GM19240 (cell line): Measurements from ENCODE around the gene ADCY4.

ENCODE experiments used
- DNase-seq: peaks from one replicate; pipeline ENCODE4 v3.0.0; 2011; ENCODE audit warnings: low spot score; ENCODE audit not compliant: insufficient read length

Gene ADCY4

DNA sequence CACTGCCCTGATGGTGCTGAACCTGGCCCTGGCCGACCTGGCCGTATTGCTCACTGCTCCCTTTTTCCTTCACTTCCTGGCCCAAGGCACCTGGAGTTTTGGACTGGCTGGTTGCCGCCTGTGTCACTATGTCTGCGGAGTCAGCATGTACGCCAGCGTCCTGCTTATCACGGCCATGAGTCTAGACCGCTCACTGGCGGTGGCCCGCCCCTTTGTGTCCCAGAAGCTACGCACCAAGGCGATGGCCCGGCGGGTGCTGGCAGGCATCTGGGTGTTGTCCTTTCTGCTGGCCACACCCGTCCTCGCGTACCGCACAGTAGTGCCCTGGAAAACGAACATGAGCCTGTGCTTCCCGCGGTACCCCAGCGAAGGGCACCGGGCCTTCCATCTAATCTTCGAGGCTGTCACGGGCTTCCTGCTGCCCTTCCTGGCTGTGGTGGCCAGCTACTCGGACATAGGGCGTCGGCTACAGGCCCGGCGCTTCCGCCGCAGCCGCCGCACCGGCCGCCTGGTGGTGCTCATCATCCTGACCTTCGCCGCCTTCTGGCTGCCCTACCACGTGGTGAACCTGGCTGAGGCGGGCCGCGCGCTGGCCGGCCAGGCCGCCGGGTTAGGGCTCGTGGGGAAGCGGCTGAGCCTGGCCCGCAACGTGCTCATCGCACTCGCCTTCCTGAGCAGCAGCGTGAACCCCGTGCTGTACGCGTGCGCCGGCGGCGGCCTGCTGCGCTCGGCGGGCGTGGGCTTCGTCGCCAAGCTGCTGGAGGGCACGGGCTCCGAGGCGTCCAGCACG lies 18.9 kb downstream of the ADCY4 start:
- DNase-seq = no peak

DNA sequence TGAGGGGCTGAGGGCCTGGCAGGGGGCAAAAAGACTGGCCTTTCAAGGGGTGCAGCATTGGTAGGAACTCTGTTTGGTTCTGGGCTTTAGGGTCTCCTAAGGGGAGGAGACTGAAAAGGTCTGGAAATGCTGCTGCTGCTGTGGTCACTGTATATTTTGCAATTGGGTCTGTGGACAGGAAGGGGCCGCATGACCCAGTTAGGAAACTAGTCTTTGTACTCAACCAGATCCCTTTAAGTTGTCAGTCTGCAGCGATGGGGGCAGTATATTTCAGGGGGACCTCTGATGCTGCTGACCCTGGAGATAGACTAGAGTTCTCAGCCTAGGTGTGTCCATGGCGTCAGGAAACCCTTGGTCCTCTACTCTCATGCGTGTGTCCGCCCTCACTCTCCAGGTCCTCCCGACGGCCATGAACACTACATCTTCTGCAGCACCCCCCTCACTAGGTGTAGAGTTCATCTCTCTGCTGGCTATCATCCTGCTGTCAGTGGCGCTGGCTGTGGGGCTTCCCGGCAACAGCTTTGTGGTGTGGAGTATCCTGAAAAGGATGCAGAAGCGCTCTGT lies 19.5 kb downstream of the ADCY4 start:
- DNase-seq = no peak

DNA sequence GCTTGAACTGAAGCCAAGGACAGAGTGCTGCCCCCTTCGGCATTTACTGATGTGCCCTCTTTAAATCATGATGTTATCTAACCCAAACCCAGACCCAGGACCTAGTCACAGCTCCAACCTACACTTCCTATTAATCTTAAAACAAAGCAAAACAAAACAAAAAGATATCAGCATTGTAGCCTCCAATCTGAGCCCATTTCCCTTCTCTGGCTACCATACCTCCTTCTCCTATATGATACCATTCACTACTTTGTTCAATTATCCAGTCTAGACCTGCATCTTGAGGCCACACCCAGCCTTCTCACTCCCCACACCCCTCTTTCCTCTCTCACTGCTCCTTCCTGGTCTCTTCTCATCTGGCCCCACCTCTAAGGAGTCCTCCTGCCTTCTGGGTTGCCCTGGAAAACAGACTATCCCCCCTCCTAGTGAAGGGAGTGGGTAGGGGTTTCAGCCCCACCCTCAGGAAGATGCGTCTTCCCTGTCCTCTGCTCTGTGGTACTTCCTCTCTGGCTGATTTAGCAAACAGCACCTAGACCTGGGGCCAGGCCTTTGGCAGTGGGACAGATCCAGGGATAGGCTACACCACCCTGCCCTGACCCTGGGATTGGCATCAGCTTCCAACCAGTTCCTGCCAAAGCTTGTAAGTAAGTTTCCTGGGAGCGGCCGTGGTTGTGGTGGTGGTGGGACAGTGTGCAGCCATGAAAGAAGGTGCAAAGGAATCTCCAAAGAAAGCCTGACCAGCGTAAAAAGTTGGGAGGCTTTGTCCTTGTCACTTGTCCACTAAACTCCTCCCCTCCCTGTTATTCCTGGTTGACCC lies 20.3 kb downstream of the ADCY4 start:
- DNase-seq = no peak

GRCh38 chr14:24313913-24314312 lies 21.0 kb downstream of the ADCY4 start:
- no peak for DNase-seq

DNA sequence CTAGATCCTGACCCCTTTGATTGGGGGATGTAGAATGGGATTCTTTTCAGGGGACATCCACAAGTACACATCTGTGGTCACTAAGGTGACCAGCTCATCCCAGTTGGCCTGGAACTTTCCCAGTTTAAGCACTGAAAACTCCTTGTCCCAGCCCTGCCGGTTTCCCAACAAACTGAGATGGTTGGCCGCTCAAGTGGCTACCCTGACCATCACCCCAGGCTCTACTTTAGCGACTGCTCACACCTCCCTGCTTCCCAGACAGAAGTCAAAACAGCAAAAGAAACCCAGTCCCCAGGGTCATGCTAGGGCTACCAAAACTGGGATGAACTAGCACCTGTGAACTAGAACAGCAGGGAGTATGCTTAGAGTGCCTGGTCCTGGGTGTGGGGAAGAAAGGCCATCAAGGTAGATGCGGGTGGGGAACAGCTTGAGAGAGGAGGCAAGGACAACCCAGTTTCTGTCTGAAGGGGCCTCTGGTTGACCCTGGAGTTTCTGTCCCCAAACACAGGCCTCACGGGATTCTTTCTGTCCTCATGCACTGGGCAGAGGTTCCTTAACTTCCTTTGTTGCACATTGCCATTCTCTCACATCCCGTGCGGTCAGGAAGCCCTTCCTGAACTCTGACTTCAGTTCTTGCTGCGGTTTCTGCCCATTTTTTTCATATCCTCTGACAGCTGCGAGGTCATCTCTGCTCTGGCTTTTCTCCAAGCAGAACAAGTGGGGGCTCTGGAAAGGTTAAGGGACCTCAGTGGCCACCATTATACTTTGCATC lies 21.9 kb downstream of the ADCY4 start:
- DNase-seq = peak; percentile 46

DNA sequence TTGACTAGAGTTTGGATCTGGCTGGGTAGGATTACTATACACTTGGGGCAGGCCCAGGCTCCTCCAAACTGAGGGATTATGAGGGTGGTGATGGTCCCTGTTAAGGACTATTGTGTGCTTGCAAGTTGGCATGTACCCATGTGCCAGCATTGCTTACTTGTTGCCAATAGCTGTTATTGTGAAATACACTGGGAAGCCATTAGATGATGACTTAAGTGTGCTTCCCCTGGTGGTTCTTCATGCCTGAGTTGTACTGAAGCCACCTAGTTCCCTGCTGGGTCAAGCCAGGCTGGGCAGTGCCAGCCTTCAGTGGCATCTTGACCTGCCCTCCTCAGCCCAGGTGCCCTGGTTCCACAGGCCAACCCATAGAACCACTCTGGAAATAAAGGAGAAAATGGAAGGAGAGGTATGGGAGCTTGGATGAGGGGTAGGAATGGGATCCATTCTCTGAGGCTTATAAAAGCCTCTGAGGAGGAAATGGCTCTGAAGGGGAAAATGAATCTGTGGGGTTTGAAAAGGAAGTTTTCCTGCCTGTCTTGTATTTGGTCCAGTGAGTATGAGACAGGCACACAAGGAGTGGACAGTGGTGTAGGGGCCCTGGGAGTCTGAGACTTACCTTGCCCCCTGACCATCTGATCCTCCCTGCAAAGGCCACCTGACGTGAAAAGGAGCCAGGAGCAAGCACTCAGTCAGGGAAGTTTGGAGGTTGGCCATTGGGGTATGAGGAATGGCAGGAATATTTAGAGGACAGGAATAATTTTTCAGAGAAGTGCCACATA lies 22.8 kb downstream of the ADCY4 start:
- DNase-seq = no peak

DNA sequence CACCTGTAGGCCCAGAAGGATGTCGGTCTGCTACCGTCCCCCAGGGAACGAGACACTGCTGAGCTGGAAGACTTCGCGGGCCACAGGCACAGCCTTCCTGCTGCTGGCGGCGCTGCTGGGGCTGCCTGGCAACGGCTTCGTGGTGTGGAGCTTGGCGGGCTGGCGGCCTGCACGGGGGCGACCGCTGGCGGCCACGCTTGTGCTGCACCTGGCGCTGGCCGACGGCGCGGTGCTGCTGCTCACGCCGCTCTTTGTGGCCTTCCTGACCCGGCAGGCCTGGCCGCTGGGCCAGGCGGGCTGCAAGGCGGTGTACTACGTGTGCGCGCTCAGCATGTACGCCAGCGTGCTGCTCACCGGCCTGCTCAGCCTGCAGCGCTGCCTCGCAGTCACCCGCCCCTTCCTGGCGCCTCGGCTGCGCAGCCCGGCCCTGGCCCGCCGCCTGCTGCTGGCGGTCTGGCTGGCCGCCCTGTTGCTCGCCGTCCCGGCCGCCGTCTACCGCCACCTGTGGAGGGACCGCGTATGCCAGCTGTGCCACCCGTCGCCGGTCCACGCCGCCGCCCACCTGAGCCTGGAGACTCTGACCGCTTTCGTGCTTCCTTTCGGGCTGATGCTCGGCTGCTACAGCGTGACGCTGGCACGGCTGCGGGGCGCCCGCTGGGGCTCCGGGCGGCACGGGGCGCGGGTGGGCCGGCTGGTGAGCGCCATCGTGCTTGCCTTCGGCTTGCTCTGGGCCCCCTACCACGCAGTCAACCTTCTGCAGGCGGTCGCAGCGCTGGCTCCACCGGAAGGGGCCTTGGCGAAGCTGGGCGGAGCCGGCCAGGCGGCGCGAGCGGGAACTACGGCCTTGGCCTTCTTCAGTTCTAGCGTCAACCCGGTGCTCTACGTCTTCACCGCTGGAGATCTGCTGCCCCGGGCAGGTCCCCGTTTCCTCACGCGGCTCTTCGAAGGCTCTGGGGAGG lies 23.9 kb downstream of the ADCY4 start, which contains the start of gene LTB4R:
LTB4R (plus strand) TSS at position 857 of the 959 bp plus-strand sequence. CDS start 4,150 bp downstream, outside the sequence.
- DNase-seq = peak; percentile 55

- DNase-seq = no peak
These were observed 24.6 kb downstream of the ADCY4 start for GRCh38 chr14:24310265-24310645.

DNA sequence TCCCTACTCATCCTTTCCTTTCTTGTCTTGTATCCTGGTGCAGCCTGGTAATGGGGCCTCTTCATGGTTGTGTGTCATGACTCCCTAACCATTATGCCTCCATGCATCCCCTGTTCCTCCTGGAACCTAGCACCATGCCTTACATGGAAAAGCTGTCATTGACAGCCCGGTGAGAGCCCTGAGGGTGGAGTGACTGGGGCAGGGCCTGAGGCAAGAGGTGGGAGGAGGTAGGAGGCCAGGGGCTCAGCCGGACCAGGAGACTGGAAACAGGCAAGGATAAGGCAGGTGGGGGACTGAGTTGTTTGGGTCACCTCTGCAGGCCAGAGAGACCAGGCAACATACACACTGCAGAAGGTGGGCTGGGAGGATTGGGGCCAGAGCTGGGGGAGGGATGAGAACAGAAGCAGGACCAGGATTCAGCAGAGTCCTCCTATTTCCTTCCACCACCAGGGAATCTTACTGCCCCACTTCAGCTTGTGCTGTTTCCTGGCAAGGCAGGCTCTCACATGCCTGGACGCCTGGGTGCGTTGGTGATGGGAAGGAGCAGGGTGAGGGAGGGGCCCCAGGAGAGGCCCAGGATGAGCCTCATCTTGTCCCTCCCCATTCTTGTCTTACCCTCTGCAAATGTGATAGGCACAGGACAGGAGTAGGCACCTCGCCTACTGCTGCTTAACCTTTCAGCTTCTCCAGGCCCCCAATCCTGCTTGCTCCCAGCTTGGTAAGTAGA lies 25.2 kb downstream of the ADCY4 start, which contains the start of gene LTB4R2:
LTB4R2 (plus strand) TSS at position 603 of the 727 bp plus-strand sequence. CDS start 525 bp downstream, outside the sequence.
- no peak for DNase-seq

GRCh38 chr14:24308342-24309124 lies 26.3 kb downstream of the ADCY4 start:
- DNase-seq = no peak

DNA sequence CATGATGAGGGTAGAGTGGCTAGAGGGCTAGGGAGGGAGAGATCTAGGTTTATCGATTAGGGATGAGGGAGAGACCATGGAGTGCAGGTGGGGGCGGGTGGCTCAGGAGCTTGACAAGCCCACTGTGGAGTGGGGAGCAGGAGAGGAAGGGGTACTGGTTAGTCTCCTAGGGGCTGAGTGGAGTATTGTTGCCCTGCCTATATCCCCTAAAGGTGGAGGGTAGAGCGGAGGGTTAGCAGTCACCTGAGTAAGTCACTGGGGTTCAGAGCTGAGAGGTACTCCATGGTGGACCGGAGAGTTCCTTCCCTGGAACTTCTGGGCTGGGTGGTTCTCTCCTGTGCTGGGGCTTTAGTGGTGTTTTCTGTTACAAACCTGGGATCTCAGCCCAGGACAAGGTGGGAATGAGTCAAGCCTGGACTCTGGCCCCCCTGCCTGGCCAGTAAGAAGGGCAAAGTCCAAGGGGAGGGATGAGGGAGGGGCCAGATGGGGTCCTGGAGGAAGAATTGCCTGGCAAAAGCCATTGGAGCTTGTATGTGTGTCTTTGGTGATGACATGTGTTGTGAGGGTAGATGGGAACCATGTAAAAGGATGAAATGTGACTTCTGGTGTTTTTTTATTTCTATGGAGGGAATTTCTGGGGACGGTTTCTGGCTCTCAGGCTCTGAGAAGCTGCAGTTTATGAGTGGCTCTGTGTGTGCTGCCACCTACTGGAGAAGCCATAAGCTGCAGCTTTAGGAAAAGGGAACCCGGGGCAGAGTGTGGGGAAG lies 27.1 kb downstream of the ADCY4 start, which contains the start of gene CIDEB:
CIDEB (minus strand) TSS at position 403 of the 767 bp plus-strand sequence; CDS start at position 284, 119 bp downstream.
- peak; percentile 65 for DNase-seq

- DNase-seq = no peak
These were observed 27.7 kb downstream of the ADCY4 start for GRCh38 chr14:24307156-24307574.

GRCh38 chr14:24304019-24304387 lies 30.9 kb downstream of the ADCY4 start:
- no peak for DNase-seq

DNA sequence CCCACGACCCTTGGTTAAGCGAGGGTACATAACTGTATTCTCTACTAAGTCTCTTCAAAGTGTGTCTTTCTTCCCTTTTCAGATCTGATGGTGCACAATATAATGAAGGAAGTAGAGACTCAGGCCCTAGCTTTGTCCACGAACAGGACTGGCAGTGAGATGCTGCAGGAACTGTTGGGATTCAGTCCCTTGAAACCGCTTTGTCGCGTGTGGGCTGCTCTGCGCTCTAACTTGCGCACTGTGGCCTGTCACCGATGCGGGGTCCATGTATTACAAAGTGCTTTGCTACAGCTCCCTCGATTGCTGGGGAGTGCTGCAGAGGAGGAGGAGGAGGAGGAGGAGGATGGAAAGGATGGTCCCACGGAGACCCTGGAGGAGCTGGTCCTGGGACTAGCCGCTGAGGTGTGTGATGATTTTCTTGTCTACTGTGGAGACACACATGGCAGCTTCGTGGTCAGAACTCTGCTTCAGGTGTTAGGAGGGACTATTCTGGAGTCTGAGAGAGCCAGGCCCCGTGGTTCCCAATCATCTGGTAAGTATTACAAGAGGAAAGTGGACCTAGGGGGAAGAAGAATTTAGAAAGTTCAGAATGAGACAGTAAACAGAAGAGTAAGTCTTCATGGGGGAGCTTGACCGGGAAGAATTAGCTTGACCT lies 34.4 kb downstream of the ADCY4 start:
- no peak for DNase-seq

DNA sequence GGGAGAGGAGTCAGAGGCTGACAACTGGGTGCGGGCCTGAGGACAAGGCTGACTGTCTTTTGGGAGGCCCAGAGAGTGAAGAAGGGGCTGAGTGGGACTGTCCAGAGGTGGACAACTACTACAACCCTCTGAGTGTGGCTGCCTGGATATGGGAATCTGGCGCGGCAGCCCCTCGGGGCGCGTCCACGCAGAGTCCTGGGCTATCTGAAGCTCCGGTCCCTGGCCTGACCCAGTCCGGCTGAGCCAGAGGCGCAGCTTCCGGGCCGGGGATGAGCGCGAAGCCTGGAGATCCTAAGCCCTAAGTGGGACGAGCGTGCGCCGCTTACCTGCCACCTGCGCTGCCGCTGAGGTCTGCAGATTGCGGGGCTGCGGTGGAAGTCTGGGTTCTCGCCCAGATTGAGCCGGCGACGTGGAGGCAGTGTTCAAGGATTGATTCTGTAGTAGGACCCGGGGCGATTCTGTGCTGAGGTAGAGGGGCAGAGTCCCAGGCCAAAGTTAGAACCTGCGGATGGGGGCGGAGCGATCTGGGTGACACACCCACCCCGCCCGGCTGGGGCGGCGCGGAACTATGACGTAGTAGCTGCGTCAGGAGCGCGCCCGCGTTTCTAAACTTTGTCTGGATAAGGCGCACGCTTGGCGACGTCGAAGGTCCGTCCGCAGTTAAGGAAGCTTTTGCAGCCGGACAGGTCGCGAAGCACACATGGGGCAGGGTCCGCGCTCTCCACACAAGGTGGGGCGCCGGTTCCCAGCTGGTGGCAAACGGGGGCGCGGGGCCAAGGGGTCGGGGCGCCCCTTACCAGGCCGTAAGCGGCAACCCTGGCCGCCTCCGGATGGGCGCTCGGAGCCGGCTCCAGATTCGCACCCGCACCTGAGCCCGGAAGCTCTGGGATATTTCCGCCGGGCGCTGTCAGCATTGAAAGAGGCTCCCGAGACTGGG lies 35.3 kb downstream of the ADCY4 start, which contains the start of the genes DHRS1 and NOP9:
DHRS1 (minus strand) TSS at position 526 of the 937 bp plus-strand sequence. CDS start 674 bp downstream, outside the sequence.
NOP9 (plus strand) TSS at position 596 of the 937 bp plus-strand sequence; CDS start at position 701, 105 bp downstream.
- DNase-seq = peak; percentile 88
